ENCODE results near the gene COL24A1. TPM values are rescaled to one million over a fixed set of nuclear protein-coding genes. Genes with fewer than 3 reads are reported as not detected.

Gene COL24A1
- total RNA-seq (2021; ENCODE audit: unreplicated experiment) (0.08 TPM), Bru-seq, nascent RNA (percentile 20 among the genes with signal in this experiment), BruChase-seq, experiment 1, labeled RNA remaining after a 2-hour chase (percentile 17 among the genes with signal in this experiment), BruChase-seq, experiment 2, labeled RNA remaining after a 6-hour chase (percentile 16 among the genes with signal in this experiment)
- polyA plus RNA-seq (2012; ENCODE audit: insufficient read length) = 0.04 TPM
- long read RNA-seq = 0 reads

- H3K4me1 ChIP-seq (ENCODE audit: control insufficient read depth, insufficient read depth, low read length) = 0 out of 2 replicates have a peak, but pooled peaks cover 7% of the 10 kb centered on the region
- peak within 1 kb of the TSS; percentile 24 to 46 for H3K4me3 ChIP-seq (ENCODE audit: low read depth in 2 of 2, low read length in 2 of 2)
- DNase-seq (ENCODE audit: low read depth, low spot score) (no peak), ATAC-seq (peak; percentile 72)
- TF ChIP-seq REST (IDR thresholded peaks at IDR 0.05; ENCODE audit: insufficient read depth in 1 of 2, low read depth in 2 of 2, low read length in 1 of 2) = no peak
- H3K9me3 ChIP-seq (ENCODE audit: control insufficient read depth, insufficient read depth, low read depth, low read length) = no peaks in the 10 kb centered on the region
- H3K27me3 ChIP-seq (ENCODE audit: control insufficient read depth, insufficient read depth, low read length) = peaks cover 37% of the 10 kb centered on the region
- ChIA-PET POLR2A (interaction anchor here (0.7 kb wide), 1 partner anchor 889 kb away, joined by 3 read pairs; no protein-coding TSS in a partner anchor), CTCF (no interaction called here)
- H3K36me3 ChIP-seq (ENCODE audit: control insufficient read depth, insufficient read depth, low read length) = no peaks in the 10 kb centered on the region
- no peak within 1 kb of the TSS for H3K27ac ChIP-seq (ENCODE audit: low read length)
- no TSS peak for BruUV-seq (replicated peaks)
- in situ Hi-C loops (cut with HindIII; ENCODE audit: low pct_unique_long_range_greater_than_20kb, low sequenced_read_pairs) (no loop called here), intact Hi-C loops (cut with micrococcal nuclease; ENCODE audit: unreplicated experiment) (loop anchor here (10.0 kb wide), 1 partner anchor 452 kb away; the partner anchor contains the start of gene ZNHIT6)
These were observed at the start of gene COL24A1 for GRCh38 chr1:86156566-86157455. TSS of gene COL24A1 (minus strand) at chr1:86156772. CDS start at chr1:86156396, 376 bp downstream.

- H3K27me3 ChIP-seq (ENCODE audit: control insufficient read depth, insufficient read depth, low read length) = peaks cover 24% of the 10 kb centered on the region
- H3K4me3 ChIP-seq (ENCODE audit: low read depth in 2 of 2, low read length in 2 of 2) = no peak overlapping the region
- no peak overlapping the region for H3K27ac ChIP-seq (ENCODE audit: low read length)
- TF ChIP-seq SIN3A (IDR thresholded peaks at IDR 0.05; ENCODE audit: borderline replicate concordance, insufficient read depth, low read depth, low read length) (no peak), POLR2AphosphoS5 (IDR thresholded peaks at IDR 0.05; ENCODE audit: low read depth, low read length) (no peak)
- TF ChIP-seq, protein P1, sequence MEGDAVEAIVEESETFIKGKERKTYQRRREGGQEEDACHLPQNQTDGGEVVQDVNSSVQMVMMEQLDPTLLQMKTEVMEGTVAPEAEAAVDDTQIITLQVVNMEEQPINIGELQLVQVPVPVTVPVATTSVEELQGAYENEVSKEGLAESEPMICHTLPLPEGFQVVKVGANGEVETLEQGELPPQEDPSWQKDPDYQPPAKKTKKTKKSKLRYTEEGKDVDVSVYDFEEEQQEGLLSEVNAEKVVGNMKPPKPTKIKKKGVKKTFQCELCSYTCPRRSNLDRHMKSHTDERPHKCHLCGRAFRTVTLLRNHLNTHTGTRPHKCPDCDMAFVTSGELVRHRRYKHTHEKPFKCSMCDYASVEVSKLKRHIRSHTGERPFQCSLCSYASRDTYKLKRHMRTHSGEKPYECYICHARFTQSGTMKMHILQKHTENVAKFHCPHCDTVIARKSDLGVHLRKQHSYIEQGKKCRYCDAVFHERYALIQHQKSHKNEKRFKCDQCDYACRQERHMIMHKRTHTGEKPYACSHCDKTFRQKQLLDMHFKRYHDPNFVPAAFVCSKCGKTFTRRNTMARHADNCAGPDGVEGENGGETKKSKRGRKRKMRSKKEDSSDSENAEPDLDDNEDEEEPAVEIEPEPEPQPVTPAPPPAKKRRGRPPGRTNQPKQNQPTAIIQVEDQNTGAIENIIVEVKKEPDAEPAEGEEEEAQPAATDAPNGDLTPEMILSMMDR (IDR thresholded peaks at IDR 0.05) = no peak
- BruUV-seq (replicated peaks) = no TSS peak
- ChIA-PET CTCF (no interaction called here), POLR2A (no interaction called here)
- no peaks in the 10 kb centered on the region for H3K36me3 ChIP-seq (ENCODE audit: control insufficient read depth, insufficient read depth, low read length)
- no peak for DNase-seq (ENCODE audit: low read depth, low spot score)
- no peaks in the 10 kb centered on the region for H3K9me3 ChIP-seq (ENCODE audit: control insufficient read depth, insufficient read depth, low read depth, low read length)
- in situ Hi-C loops (cut with HindIII; ENCODE audit: low pct_unique_long_range_greater_than_20kb, low sequenced_read_pairs) (no loop called here), intact Hi-C loops (cut with micrococcal nuclease; ENCODE audit: unreplicated experiment) (no loop called here)
- ATAC-seq = no peak
- H3K4me1 ChIP-seq (ENCODE audit: control insufficient read depth, insufficient read depth, low read length) = no peaks in the 10 kb centered on the region
These were observed 49.2 kb upstream of the COL24A1 start for GRCh38 chr1:86205741-86206140.

Measured in Panc1 (cell line).